Activated CD4-positive, alpha-beta T cell treated with anti-CD3 and anti-CD28 coated beads, Interleukin-10, Interleukin-2, amounts not matched to agents 100 ng/mL and 50 ng/mL, durations not matched to agents 16 hours and 8 hours (primary cell): Measurements from ENCODE around the gene TRAF6.

ENCODE experiments used
- DNase-seq: peaks from one replicate; pipeline ENCODE4 v3.0.0-alpha.2; 2020

Gene TRAF6

DNA sequence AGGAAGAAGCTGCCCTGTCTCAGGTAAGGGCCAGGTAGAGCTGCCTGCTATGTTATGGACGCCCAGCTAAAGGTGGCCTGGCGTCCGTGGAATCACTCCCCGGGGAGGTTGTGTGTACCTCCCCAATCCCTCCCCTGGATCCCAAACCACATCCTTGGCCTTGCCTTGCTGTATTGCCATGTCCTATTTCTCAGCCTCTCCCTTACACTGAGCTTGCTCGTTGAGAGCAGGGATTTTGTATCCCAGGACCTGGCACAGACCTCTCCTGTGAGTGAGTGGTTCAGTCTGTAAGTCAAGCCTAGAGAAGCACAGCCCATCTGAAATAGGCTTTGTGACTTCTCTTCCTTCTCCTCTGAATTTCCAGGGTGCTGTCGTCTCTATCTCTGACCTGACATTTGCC lies 53.9 kb downstream of the TRAF6 start:
- DNase-seq = no peak

DNA sequence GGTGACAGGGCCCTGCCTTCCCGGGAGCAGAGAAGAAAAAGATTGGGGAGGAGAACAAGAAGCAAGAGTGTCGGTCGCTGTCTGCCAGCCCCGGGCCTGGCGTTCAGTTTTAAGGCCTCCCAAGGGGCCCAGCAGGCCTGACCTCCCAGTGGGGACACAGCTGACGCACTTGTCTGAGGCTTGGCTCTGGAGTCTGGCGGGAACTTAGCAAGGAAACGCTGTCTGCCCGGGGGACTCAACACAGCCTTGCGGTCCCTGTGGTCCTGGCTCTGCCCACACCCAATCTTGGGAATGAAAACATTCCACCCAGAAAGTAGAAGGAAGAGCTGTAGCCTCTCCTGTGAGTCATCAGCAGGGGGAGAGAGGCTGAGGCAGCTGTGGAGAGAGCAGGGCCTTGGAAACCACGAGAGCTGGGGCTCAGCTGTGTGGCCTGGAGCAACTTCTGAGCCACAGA lies 54.4 kb downstream of the TRAF6 start:
- DNase-seq = no peak

DNA sequence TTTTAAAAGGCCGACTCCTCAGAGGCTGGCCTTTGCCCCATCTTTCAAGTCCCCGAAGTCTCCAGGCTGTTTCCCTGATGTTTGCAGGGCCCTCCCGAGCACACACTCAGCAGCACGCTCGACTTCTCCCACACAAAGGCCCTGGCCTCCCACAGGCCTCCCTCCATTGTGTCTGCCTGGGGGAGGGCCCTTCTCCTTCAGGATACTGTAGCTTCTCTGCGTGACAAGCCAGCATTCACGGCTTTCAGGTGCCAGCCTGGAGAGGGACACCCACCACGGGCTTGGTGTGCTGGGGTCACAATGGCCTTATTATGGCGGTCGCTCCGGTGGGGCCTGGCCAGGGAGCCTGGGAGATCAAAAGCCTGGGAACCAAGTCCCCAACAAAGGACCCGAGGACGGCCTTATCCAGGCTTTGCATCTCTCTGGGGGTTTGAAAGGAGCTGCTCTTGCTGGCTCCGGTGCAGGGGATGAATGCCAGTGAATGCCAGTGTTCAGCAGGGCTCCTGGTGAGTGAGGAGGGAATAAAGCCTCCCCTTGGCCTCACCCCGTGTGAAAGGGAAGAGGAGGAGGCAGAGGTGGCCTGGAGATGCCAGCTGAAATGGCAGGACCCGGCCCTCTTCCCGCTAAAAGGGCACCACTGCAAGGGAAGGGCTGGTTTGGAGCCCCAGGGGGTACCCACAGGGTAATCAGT lies 55.0 kb downstream of the TRAF6 start:
- DNase-seq = no peak

DNA sequence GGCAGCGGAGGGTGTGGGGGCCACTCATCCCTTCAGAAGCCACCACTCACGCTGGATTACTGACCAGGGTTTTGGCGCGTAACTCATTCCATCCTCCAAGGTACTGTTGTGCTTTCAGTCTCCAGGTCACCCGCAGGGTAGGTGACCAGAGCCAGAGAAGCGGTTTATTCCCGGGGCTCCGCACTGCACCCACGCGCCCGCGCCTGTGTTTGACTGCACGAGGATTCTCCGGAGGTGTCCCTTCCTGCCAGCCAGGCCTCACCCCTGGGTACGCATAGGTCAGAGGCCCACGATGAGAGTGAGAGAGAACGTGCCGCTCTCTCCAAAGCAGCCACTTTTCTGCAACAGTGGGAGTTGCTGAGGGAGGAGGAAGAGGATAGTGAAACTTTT lies 55.5 kb downstream of the TRAF6 start:
- no peak for DNase-seq

DNA sequence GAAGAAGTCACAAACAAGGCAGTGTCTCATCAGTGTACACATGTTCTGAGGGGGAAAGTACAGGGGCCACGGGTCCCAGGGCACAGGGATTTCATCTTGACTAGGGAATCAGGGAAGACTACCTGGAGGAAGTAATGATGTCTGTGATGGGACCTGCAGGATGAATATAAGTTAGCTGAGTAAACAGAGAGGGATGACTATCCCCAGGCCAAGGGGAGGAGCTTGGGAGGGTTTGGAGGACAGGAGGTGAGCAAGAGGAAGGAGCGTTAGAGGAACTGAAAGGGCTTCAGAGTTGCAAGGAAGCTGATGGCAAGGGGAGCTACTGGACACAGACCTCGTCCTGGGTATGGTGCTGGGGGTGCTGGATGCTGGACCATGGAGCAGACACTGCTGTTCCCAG lies 56.4 kb downstream of the TRAF6 start:
- DNase-seq = peak; percentile 16

DNA sequence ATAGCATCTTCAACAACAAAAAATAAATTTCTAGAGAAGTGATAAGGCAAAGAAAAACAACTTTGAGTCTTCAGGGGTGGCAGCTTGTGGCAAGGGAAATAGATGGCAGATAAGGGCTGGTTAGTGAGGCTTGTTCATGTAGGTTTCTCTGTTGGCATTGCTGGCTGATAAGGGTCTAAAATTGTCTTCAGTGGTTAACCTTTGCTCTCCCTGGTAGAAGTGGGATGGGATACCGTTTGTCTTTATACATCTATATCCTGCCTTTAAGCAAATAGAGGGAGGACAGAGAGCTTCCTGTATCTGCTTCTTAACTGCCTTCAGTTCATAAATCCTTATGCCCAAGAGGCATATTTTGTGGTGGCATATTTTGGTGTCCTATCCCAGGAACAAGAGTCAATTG lies 57.1 kb downstream of the TRAF6 start:
- DNase-seq = peak; percentile 55

DNA sequence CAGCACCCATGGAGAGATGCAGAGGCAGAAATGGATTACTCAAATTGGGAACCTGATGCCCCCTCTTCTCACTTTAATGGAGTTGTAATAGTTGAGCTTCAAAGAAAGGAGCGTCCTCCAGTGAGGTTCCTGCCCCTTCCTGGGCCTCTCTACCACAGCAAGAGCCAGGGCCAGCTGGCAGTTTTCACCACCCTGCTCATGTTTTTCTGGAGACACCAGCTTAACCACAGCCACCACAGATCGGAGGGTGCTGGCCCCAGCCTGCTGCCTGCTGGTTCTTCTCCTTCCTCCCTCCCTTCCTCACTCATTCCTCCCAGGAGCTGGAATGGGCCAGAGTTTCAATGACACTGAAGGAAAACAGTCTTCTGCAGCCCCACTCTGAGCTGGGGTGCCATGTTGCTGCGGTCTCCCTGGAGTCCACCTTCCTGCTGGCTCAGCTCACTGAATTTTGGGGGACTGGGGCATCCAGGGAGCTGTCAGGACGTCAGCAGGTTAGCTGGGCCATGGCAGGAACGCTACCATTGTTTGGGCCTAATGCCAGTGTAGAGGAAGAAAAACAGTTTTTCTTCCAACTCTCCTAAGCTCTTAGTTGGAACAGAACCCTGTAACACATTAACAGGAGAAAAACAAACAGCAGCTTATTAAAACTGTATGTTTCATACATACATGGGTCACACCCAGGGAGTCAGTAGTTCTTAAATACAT lies 57.7 kb downstream of the TRAF6 start:
- DNase-seq = peak; percentile 65

DNA sequence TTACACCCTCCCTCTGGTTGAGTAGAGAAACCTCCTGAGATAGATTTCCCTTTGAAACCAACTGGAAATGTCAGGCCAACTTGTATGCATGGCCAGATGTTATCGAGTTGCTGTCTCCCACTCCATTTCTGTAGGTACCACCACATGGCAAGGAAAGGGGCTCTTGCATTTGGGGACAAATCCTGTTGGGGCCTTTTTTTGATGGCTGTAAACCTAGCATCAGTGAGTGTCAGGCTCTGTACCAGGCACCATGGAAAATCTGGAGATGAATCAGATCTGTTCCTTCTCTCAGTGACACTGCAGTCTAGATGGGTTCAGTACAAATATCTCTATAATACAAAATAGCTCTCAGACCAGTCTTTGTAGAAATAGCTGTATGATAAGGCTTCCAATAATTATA lies 58.4 kb downstream of the TRAF6 start:
- DNase-seq = no peak

DNA sequence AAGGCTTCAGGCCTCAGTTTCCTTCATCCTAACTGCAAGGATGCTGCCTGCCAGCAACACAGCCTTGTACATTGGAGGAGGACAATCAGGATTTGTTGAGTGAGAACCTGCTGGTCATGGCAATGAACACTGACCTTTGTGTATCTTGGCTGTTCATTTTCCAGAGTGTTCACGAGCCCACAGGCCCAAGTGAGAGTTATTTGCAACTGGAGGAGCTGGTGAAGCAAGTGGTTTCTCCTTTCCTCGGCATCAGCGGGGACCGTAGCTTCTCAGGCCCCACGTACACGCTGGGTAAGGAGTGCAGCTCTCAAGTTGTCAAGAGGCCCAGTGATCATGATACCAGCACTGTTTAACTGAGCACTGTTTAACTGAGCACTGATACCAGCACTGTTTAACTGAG lies 59.0 kb downstream of the TRAF6 start:
- DNase-seq = no peak

DNA sequence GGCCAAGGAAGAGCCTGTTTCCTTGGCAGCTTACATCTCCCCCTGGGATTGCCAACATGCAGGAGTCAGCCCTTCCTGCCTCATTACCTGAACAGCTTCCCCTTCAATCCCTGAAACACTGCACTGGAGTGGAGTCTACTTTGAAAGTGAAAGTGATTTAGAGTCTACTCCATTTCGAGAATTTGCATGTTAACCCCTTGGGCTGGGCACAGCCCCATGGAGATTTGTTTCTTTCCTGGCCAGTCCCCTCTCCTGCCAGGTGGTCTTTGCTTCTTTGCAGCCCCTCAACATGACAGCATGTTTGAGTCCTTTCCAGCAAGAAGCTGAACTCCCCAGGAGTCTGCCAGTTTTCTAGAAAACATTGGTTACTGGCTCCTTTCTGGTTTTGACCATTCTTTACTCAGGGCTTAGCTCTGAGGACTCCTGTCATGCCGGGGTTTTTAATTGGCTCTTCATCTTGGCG lies 59.9 kb downstream of the TRAF6 start:
- no peak for DNase-seq

DNA sequence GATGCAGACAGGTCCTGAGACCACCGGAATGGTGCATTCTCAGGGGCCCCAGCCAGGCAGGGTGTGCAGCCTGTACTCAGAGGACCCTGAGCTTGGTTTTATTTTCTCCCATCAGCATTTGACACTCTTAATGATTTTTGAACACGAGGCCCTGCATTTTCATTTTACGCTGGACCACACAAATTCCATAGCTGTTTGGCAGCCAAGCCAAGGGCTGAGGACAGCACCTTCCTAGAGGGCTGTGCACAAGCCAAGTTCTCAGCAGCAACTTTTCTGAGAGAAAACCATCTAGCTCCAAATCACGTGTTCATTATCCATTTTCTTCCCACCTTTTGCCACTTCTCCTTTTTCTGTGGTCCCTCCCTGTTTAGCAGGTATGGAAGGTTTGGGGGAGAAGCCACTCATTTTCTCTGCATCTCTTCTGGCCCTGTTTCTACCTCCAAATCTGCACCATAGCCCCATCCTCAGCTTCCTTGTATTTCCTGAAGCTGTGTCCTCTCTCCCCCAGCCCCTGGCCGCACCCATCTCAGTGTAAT lies 60.4 kb downstream of the TRAF6 start:
- DNase-seq = no peak

DNA sequence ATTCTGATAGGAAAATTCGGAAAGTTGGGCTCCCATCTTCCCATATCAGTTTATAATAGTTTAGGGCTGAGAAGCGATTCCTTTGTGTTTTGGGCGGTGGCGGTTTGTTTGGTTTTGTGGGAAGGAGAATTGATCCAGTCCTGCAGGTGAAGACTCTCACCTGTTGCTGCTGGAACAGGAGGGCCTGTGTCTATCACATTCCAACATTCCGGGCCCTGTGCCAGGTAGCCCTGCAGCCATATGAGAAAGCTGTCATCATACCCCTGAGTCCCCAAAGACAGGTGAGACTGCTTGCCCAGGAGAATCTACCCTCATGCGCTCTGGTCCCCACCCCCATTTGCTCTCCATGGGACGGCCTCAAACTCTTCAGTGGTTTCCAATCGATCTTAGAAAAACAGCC lies 62.1 kb downstream of the TRAF6 start:
- no peak for DNase-seq

DNA sequence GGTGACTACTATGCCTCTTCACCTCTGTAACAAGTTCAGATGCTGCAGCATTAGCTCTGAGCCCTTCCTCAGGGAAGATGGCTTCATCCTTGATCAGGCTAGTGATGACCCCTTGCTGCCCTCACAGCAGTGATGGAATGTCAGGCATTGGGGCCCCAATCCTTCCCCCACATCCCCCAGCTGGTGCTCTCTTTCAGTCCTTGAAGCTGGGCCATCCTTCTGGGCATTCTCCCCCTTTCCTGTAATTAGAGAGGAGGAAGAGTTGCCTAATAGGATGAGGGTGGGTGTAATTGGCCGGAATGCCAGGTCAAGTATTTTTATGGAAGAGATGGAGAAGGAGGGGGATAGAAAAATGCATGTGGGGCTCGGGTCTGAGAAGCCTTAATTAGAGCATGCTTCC lies 62.6 kb downstream of the TRAF6 start:
- no peak for DNase-seq

DNA sequence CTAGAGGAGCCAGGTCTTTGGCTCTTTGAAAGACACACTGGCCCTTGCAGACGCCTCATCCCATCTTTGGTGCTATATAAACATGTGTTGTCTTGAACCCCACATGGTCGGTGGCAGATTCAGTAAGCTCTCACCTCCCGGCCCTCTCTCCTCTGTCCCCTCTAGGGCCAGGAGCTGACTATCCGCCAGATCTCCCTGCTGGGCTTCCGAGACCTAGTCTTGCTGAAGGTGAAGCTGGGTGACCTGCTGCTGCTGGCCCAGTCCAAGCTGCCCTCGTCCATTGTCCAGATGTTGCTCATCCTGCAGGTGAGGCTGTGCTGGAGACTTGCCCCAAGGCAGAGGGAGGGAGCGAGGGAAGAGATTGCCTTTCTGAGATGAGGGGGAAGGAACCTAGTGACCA lies 63.9 kb downstream of the TRAF6 start:
- no peak for DNase-seq

DNA sequence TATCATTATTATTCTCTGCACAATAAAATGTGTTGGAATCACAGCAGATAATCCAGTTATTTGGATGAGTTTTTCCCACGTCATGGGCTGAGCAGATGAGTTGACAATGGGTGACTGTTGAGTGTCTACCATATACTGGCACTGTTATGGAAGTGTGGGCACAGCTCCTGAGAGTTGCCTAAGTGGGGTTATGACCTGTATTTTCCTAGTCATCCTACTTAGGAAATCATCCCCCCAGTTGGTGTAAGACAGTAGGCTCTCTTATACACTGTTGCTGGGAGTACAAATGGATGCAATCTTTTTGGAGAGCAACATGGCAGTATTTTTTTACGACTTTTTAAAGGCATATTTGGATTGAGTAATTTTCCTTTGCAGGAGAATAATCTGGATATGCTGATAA lies 66.4 kb downstream of the TRAF6 start:
- no peak for DNase-seq

DNA sequence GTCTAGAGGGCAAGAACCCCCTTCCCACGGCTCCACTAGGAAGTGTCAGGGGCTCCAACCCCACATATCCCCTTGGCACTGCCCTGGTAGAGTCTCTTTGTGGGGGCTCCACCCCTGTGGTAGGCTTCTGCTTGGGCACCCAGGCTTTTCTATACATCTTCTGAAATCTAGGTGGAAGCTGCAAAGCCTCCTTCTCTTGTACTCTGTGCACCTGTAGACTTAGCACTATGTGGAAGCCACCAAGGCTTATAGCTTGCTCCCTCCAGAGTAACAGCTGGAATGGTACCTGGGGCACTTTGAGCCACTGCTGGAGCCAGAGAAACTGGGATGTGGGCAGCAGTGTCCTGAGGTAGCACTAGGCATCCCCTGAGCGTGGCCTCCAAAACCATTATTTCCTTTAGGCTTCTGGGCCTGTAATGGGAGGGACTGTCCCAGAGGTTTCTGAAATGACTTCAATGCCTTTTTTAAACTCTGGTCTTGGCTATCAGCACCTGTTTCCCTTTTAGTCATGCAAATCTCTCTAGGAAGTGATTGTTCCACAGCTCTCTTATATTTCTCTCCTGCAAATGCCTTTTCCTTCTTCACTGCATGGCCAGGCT lies 68.4 kb downstream of the TRAF6 start:
- peak; percentile 70 for DNase-seq

DNA sequence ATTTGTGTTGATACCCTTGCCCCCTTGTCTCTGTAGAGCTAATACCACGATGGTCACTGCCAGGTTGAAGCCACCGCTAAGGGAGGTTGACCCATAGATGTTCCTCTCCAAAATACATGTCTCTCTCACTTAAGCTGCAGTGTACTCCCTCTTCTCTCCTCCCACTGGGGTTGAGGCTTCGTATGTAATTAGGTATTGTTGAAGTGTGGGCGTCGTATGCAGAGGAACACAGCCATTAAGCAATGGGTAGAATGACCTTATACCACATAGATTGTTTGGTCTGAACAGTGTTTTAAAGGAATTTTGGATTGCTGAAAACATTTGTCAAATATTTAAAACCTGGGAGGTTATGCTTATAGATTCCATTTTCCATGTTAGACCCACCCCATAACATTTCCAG lies 71.9 kb downstream of the TRAF6 start:
- DNase-seq = no peak

DNA sequence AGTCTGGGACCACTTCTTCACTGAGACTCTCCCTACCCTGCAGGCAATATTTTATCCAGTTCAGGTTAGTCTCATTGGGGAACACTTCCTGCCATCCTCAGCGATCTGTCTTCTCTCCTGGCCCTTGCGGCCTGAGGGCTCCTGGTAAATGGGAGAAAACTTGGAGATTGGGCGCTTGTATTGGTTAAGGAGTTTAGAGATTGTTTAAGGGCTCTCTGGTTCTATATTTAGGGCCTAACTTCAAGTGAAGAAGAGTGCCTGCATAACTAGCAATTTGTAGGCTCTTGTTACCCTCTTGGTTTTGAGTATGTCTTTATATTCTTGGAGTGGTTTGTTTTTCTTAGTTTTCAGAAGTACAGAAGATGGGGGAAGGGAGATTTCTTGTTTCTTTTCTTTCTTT lies 72.7 kb downstream of the TRAF6 start:
- DNase-seq = no peak
